ENCODE data around the gene TYMP.

DNA sequence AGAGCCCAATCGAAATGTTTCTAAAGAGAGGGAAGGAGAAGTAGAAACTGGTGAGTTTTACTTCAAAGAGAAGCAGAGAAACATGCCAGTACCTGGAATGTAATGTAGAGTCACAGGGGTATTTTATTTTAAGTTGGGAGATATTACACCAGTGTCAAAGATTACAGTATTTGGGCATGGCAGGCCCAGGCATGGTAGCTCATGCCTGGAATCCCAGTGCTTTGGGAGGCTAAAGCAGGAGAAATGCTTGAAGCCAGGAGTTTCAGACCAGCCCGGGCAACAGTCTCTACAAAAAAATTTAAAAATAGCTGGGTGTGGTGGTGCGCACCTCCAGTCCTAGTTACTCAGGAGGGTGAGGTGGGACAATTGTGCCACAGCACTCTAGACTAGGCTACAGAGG is 30.2 kb upstream of the TYMP start:
- TF ChIP-seq CTCF (IDR thresholded peaks at IDR 0.05; ENCODE audit: insufficient read depth, low read depth, low read length) (no peak), EZH2 (IDR thresholded peaks at IDR 0.05; ENCODE audit: insufficient read depth, low read length) (no peak)
